Caco-2 (cell line): ENCODE results near the gene HEPN1. TPM values are rescaled to one million over a fixed set of nuclear protein-coding genes. Genes with fewer than 3 reads are reported as not detected.
A peak's percentile ranks its signal among the peaks of the same experiment; 100 is the strongest.

ENCODE experiments used
- BruUV-seq: library from RNA; stranded (reverse); fragments of 400-500 nt; replicated peaks from 2 replicates; lab custom pipeline; 2021; lab: Mats Ljungman, UMichigan
- CTCF ChIA-PET: fragments of 300-600 bp; sonication (Branson Sonifier 250); formaldehyde crosslinking; loops from one replicate; lab custom pipeline; 2022; ENCODE audit warnings: antibody characterized with exemption; lab: Charles Lee
- POLR2A ChIA-PET: fragments of 300-600 bp; sonication (Branson Sonifier 250); formaldehyde crosslinking; loops from one replicate; lab custom pipeline; 2022; ENCODE audit warnings: antibody characterized with exemption; lab: Charles Lee
- DNase-seq, 2 experiments: peaks; one replicate each; pipeline versions ENCODE4 v3.0.0 to v3.0.0-alpha.2; 2020 to 2022
- H3K27me3 ChIP-seq: replicated peaks from 2 replicates; pipeline ENCODE4 v1.6.0; 2011; ENCODE audit warnings: low read length; ENCODE audit not compliant: control insufficient read depth, insufficient read depth
- H3K36me3 ChIP-seq: 2 replicates; pipeline ENCODE4 v1.5.1; 2011; ENCODE audit warnings: low read length; ENCODE audit not compliant: control insufficient read depth, insufficient read depth
- H3K4me1 ChIP-seq: fragments of 250-450 bp; sonication (Bioruptor Pico); 2 replicates; pipeline ENCODE4 v1.5.1; 2020; ENCODE audit warnings: mild to moderate bottlenecking
- H3K4me3 ChIP-seq: 2 replicates; pipeline ENCODE4 v1.5.1; 2011; ENCODE audit warnings: low read depth, mild to moderate bottlenecking, control low read depth, low read length
- H3K9me3 ChIP-seq: fragments of 250-450 bp; sonication (Bioruptor Pico); 2 replicates; pipeline ENCODE4 v1.5.1; 2020; ENCODE audit warnings: mild to moderate bottlenecking, moderate library complexity
- H3K27ac Mint-ChIP-seq: one replicate; pipeline ENCODE4 v1.8.0; 2022; ENCODE audit warnings: mixed read lengths; ENCODE audit not compliant: unreplicated experiment
- H3K27me3 Mint-ChIP-seq: one replicate; pipeline ENCODE4 v1.8.0; 2022; ENCODE audit warnings: mixed read lengths; ENCODE audit not compliant: insufficient read depth, unreplicated experiment
- H3K36me3 Mint-ChIP-seq: one replicate; pipeline ENCODE4 v1.8.0; 2022; ENCODE audit warnings: mild to moderate bottlenecking, mixed read lengths; ENCODE audit not compliant: insufficient read depth, unreplicated experiment
- H3K4me1 Mint-ChIP-seq: one replicate; pipeline ENCODE4 v1.8.0; 2022; ENCODE audit warnings: low read depth, mixed read lengths; ENCODE audit not compliant: unreplicated experiment
- H3K4me3 Mint-ChIP-seq: one replicate; pipeline ENCODE4 v1.8.0; 2022; ENCODE audit warnings: mild to moderate bottlenecking, moderate library complexity, mixed read lengths; ENCODE audit not compliant: unreplicated experiment
- H3K9me3 Mint-ChIP-seq: one replicate; pipeline ENCODE4 v1.8.0; 2022; ENCODE audit warnings: mixed read lengths; ENCODE audit not compliant: unreplicated experiment
- intact Hi-C: fragments of 100-400 bp; cut with micrococcal nuclease; formaldehyde crosslinking; loops from one replicate; pipeline ENCODE4 v1.10.0; 2022; ENCODE audit not compliant: unreplicated experiment
- total RNA-seq: library from RNA; stranded (reverse); gene quantifications from 2 replicates; pipeline ENCODE4 v1.2.3, GENCODE V29; 2022
- TF ChIP-seq, protein P1 (sequence below), 2 experiments: fragments of 200-600 bp in 1 of 2; IDR thresholded peaks; 1 replicate in 1 of 2; 2 replicates in 1 of 2; pipeline versions ENCODE4 v1.5.1 to v1.8.0; 2011 to 2022; ENCODE audit warnings: antibody characterized with exemption in 1 of 2, control low read depth in 1 of 2, inconsistent platforms in 1 of 2, low read depth in 1 of 2, low read length in 1 of 2, mild to moderate bottlenecking in 1 of 2, moderate library complexity in 1 of 2; ENCODE audit not compliant: insufficient read depth in 1 of 2, severe bottlenecking in 1 of 2, unreplicated experiment in 1 of 2

HEPN1 gene
- total RNA-seq, 1 experiment from 2014 or later: not detected

GRCh38 chr11:124950601-124951330 lies 31.7 kb downstream of the HEPN1 start:
- Histone ChIP-seq H3K9me3 (no peaks in the 10 kb centered on the region), H3K27me3 (no peaks in the 10 kb centered on the region), H3K36me3 (no peaks in the 10 kb centered on the region), H3K4me1 (peaks cover 5% of the 10 kb centered on the region; the same call in 1 of the 2 replicates), H3K4me3 (no peak overlapping the region)
- Mint-ChIP-seq H3K9me3 (peaks cover 13% of the 10 kb centered on the region), H3K27me3 (peaks cover 9% of the 10 kb centered on the region), H3K36me3 (no peaks in the 10 kb centered on the region), H3K27ac (no peak overlapping the region), H3K4me1 (no peaks in the 10 kb centered on the region), H3K4me3 (no peak overlapping the region)
- CTCF ChIA-PET: interaction anchor here (1.3 kb wide), 1 partner anchor 75 kb away, joined by 4 read pairs; no protein-coding TSS in a partner anchor
- TF ChIP-seq, protein P1, sequence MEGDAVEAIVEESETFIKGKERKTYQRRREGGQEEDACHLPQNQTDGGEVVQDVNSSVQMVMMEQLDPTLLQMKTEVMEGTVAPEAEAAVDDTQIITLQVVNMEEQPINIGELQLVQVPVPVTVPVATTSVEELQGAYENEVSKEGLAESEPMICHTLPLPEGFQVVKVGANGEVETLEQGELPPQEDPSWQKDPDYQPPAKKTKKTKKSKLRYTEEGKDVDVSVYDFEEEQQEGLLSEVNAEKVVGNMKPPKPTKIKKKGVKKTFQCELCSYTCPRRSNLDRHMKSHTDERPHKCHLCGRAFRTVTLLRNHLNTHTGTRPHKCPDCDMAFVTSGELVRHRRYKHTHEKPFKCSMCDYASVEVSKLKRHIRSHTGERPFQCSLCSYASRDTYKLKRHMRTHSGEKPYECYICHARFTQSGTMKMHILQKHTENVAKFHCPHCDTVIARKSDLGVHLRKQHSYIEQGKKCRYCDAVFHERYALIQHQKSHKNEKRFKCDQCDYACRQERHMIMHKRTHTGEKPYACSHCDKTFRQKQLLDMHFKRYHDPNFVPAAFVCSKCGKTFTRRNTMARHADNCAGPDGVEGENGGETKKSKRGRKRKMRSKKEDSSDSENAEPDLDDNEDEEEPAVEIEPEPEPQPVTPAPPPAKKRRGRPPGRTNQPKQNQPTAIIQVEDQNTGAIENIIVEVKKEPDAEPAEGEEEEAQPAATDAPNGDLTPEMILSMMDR (IDR thresholded peaks at IDR 0.05; ENCODE audit: insufficient read depth in 1 of 2, low read depth in 1 of 2, low read length in 1 of 2, severe bottlenecking in 1 of 2, unreplicated experiment in 1 of 2): no peak
- intact Hi-C loops: no loop called here
- no TSS peak for BruUV-seq
- no peak for DNase-seq
- POLR2A ChIA-PET: no interaction called here

DNA sequence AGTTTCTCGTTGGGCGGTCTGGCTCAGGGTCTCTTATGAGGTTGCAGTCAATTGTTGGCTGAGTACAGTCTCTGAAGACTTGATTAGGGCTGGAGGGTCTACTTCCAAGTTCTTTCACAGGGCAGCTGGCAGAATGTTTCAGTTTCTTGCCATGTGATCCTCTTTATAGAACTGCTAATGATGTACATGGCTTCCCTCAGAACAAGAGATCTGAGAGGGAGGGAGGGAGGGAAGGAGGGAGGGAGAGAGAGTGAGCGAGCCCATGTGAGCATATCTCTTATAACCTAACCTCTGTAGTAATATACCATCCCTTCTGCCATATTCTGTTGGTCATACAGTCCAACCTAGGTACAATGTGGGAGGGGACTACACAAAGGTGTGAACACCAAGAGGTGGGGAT lies 32.3 kb downstream of the HEPN1 start:
- no peaks in the 10 kb centered on the region for H3K9me3 ChIP-seq
- Mint-ChIP-seq H3K4me3 (no peak overlapping the region), H3K27ac (no peak overlapping the region), H3K36me3 (no peaks in the 10 kb centered on the region), H3K27me3 (peaks cover 9% of the 10 kb centered on the region), H3K9me3 (peaks cover 13% of the 10 kb centered on the region), H3K4me1 (no peaks in the 10 kb centered on the region)
- no peaks in the 10 kb centered on the region for H3K27me3 ChIP-seq
- peaks cover 5% of the 10 kb centered on the region; the same call in 1 of the 2 replicates for H3K4me1 ChIP-seq
- H3K4me3 ChIP-seq: no peak overlapping the region
- ChIA-PET POLR2A (no interaction called here), CTCF (no interaction called here)
- TF ChIP-seq, protein P1 (IDR thresholded peaks at IDR 0.05; ENCODE audit: insufficient read depth in 1 of 2, low read depth in 1 of 2, low read length in 1 of 2, severe bottlenecking in 1 of 2, unreplicated experiment in 1 of 2): no peak
- H3K36me3 ChIP-seq: no peaks in the 10 kb centered on the region
- intact Hi-C loops: no loop called here
- DNase-seq: no peak
- no TSS peak for BruUV-seq

GRCh38 chr11:124953753-124954589 lies 34.9 kb downstream of the HEPN1 start, which contains the start of gene CCDC15:
CCDC15 (plus strand) TSS chr11:124954202; CDS start chr11:124954733, 531 bp downstream.
- BruUV-seq: no TSS peak
- Mint-ChIP-seq H3K9me3 (peaks cover 1% of the 10 kb centered on the region), H3K36me3 (no peaks in the 10 kb centered on the region), H3K27ac (no peak within 1 kb of the TSS), H3K4me1 (no peaks in the 10 kb centered on the region), H3K27me3 (no peaks in the 10 kb centered on the region), H3K4me3 (no peak within 1 kb of the TSS)
- Histone ChIP-seq H3K27me3 (no peaks in the 10 kb centered on the region), H3K36me3 (no peaks in the 10 kb centered on the region), H3K4me3 (peak within 1 kb of the TSS; percentile 65), H3K4me1 (peaks cover 5% of the 10 kb centered on the region; the same call in 1 of the 2 replicates), H3K9me3 (no peaks in the 10 kb centered on the region)
- ChIA-PET CTCF (interaction anchor here (0.7 to 2.1 kb wide), 5 partner anchors 78 to 392 kb away, joined by 3 to 14 read pairs (median 3); no protein-coding TSS in a partner anchor), POLR2A (interaction anchor here (0.5 to 1.3 kb wide), 11 partner anchors 19 to 934 kb away, joined by 3 to 12 read pairs (median 4); partner anchors contain the start of genes HYLS1, SPA17 and TMEM218)
- TF ChIP-seq, protein P1 (IDR thresholded peaks at IDR 0.05; ENCODE audit: insufficient read depth in 1 of 2, low read depth in 1 of 2, low read length in 1 of 2, severe bottlenecking in 1 of 2, unreplicated experiment in 1 of 2): no peak
- intact Hi-C loops: loop anchor here (1.0 kb wide), 2 partner anchors 78 to 157 kb away; partner anchors contain the start of gene TMEM218
- DNase-seq: peak; percentile 98 to 99
